OCI-LY3 (cell line): ENCODE data around the gene CELSR2.
A peak's percentile ranks its signal among the peaks of the same experiment; 100 is the strongest.

Experiments used
- H2AFZ ChIP-seq: fragments of 200-600, 300-600 bp; shearing (Covaris generic); 2 replicates; pipeline ENCODE4 v1.6.0; 2014; ENCODE audit warnings: antibody characterized with exemption, low read depth, low read length
- H3K27ac ChIP-seq: fragments of 200-600, 300-600 bp; sonication (generic); 2 replicates; pipeline ENCODE4 v1.5.1; 2014; ENCODE audit warnings: mild to moderate bottlenecking, low read length, moderate library complexity, mixed read lengths
- H3K27me3 ChIP-seq: fragments of 200-600, 300-600 bp; sonication (generic); 2 replicates; pipeline ENCODE4 v1.6.1; 2014; ENCODE audit warnings: low read depth, low read length, mixed read lengths
- H3K36me3 ChIP-seq: fragments of 200-600, 300-600 bp; sonication (generic); replicated peaks from 2 replicates; pipeline ENCODE3; 2014; ENCODE audit warnings: low read depth, low read length, mixed read lengths
- H3K4me1 ChIP-seq: fragments of 300-600, 200-600 bp; sonication (generic); 2 replicates; pipeline ENCODE4 v1.6.1; 2014; ENCODE audit warnings: low read length, mixed read lengths
- H3K4me2 ChIP-seq: fragments of 200-600, 300-600 bp; sonication (generic); 2 replicates; pipeline ENCODE4 v1.6.1; 2014; ENCODE audit warnings: low read length, mixed read lengths
- H3K4me3 ChIP-seq: fragments of 300-600, 200-600 bp; sonication (generic); 2 replicates; pipeline ENCODE4 v1.5.1; 2014; ENCODE audit warnings: antibody characterized with exemption, mild to moderate bottlenecking, low read length, moderate library complexity
- H3K79me2 ChIP-seq: fragments of 300-600, 200-600 bp; shearing (Covaris generic); 2 replicates; pipeline ENCODE4 v1.6.1; 2014; ENCODE audit warnings: mild to moderate bottlenecking, low read length, mixed read lengths
- H3K9ac ChIP-seq: fragments of 300-600, 200-600 bp; shearing (Covaris generic); 2 replicates; pipeline ENCODE4 v1.6.0; 2014; ENCODE audit warnings: mild to moderate bottlenecking, low read length, moderate library complexity
- H3K9me3 ChIP-seq: fragments of 200-600, 300-600 bp; shearing (Covaris generic); 2 replicates; pipeline ENCODE4 v1.6.1; 2014; ENCODE audit warnings: low read length, mixed read lengths; ENCODE audit not compliant: insufficient read depth
- H4K20me1 ChIP-seq: fragments of 200-600, 300-600 bp; sonication (generic); 2 replicates; pipeline ENCODE4 v1.6.1; 2016; ENCODE audit warnings: low read length, mixed read lengths; ENCODE audit not compliant: insufficient read depth
- CTCF ChIP-seq: fragments of 200-600, 300-600 bp; sonication (generic); IDR thresholded peaks from 2 replicates; pipeline ENCODE4 v1.5.1; 2014; ENCODE audit warnings: antibody characterized with exemption, low read length, low read depth
- EZH2phosphoT487 ChIP-seq: fragments of 200-600 bp; shearing (Covaris generic); IDR thresholded peaks from 2 replicates; pipeline ENCODE4 v1.6.1; 2018; ENCODE audit warnings: antibody characterized with exemption, mixed run types, low read depth

The CELSR2 gene

GRCh38 chr1:109246141-109246551 lies 3.2 kb upstream of the CELSR2 start:
- Histone ChIP-seq H3K4me2 (no peak overlapping the region), H3K4me1 (peaks cover 5% of the 10 kb centered on the region), H4K20me1 (no peaks in the 10 kb centered on the region), H2AFZ (no peak overlapping the region), H3K9ac (no peak overlapping the region), H3K27me3 (no peaks in the 10 kb centered on the region), H3K36me3 (no peaks in the 10 kb centered on the region), H3K27ac (no peak overlapping the region), H3K4me3 (no peak overlapping the region), H3K79me2 (no peaks in the 10 kb centered on the region), H3K9me3 (no peaks in the 10 kb centered on the region)
- TF ChIP-seq EZH2phosphoT487 (no peak), CTCF (no peak)

- TF ChIP-seq CTCF = no peak
- TF ChIP-seq EZH2phosphoT487 = no peak
- Histone ChIP-seq H3K27ac (no peak overlapping the region), H3K9ac (no peak overlapping the region), H3K27me3 (no peaks in the 10 kb centered on the region), H3K79me2 (no peaks in the 10 kb centered on the region), H3K9me3 (no peaks in the 10 kb centered on the region), H4K20me1 (no peaks in the 10 kb centered on the region), H3K4me2 (no peak overlapping the region), H3K4me3 (no peak overlapping the region), H3K36me3 (no peaks in the 10 kb centered on the region), H3K4me1 (peaks cover 5% of the 10 kb centered on the region), H2AFZ (no peak overlapping the region)
These were observed 1.7 kb upstream of the CELSR2 start for GRCh38 chr1:109247401-109248365.

- H3K36me3 ChIP-seq = no peaks in the 10 kb centered on the region
- no peaks in the 10 kb centered on the region for H3K9me3 ChIP-seq
- no peak overlapping the region for H3K9ac ChIP-seq
- H3K4me3 ChIP-seq = no peak overlapping the region
- TF ChIP-seq EZH2phosphoT487 (no peak), CTCF (no peak)
- no peak overlapping the region for H2AFZ ChIP-seq
- no peak overlapping the region for H3K27ac ChIP-seq
- no peak overlapping the region for H3K4me2 ChIP-seq
- no peaks in the 10 kb centered on the region for H3K79me2 ChIP-seq
- H3K27me3 ChIP-seq = no peaks in the 10 kb centered on the region
- no peaks in the 10 kb centered on the region for H4K20me1 ChIP-seq
- H3K4me1 ChIP-seq = peaks cover 5% of the 10 kb centered on the region
These were observed 919 bp upstream of the CELSR2 start for GRCh38 chr1:109248444-109248796.

GRCh38 chr1:109249654-109250401 lies 489 bp downstream of the CELSR2 start:
- Histone ChIP-seq H3K9me3 (no peaks in the 10 kb centered on the region), H3K4me3 (peak overlapping the region; percentile 79), H3K9ac (peak overlapping the region; percentile 44; the same call in 1 of the 2 replicates), H3K36me3 (no peaks in the 10 kb centered on the region), H3K27me3 (no peaks in the 10 kb centered on the region), H3K27ac (no peak overlapping the region), H3K79me2 (no peaks in the 10 kb centered on the region), H3K4me2 (peak overlapping the region; percentile 63), H2AFZ (no peak overlapping the region), H4K20me1 (no peaks in the 10 kb centered on the region), H3K4me1 (peaks cover 5% of the 10 kb centered on the region)
- TF ChIP-seq EZH2phosphoT487 (no peak), CTCF (no peak)
